PC-9 (cell line): ENCODE results near the gene CGB3. TPM values are rescaled to one million over a fixed set of nuclear protein-coding genes. Genes with fewer than 3 reads are reported as not detected.
"Not testable (repeated sequence)": the region's sequence is repeated elsewhere in the genome, so short reads cannot be mapped to it uniquely, and the experiment has no call there.

Experiments
- BruUV-seq: library from RNA; stranded (reverse); fragments of 400-500 nt; replicated peaks from 2 replicates; lab custom pipeline; 2021; lab: Mats Ljungman, UMichigan
- CTCF ChIA-PET: fragments of 300-600 bp; sonication (Branson Sonifier 250); formaldehyde crosslinking; loops from one replicate; lab custom pipeline; 2022; ENCODE audit warnings: antibody characterized with exemption; lab: Charles Lee
- POLR2A ChIA-PET: fragments of 300-600 bp; sonication (Branson Sonifier 250); formaldehyde crosslinking; loops from one replicate; lab custom pipeline; 2022; ENCODE audit warnings: antibody characterized with exemption; ENCODE audit not compliant: unreplicated experiment; lab: Charles Lee
- DNase-seq, 2 experiments: peaks; one replicate each; pipeline versions ENCODE4 v3.0.0 to v3.0.0-alpha.2; 2015 to 2022; ENCODE audit warnings: mixed read lengths in 1 of 2
- H2AFZ ChIP-seq: fragments of 200-600 bp; sonication (generic); 2 replicates; pipeline ENCODE4 v1.8.1; 2017; ENCODE audit warnings: antibody characterized with exemption
- H3F3A ChIP-seq: fragments of 200-600 bp; sonication (generic); 2 replicates; pipeline ENCODE4 v1.8.1; 2017; ENCODE audit warnings: antibody characterized with exemption, mild to moderate bottlenecking, low read depth; ENCODE audit not compliant: insufficient read depth
- H3K27ac ChIP-seq: fragments of 200-600 bp; sonication (generic); 2 replicates; pipeline ENCODE4 v1.6.1; 2016; ENCODE audit warnings: mixed run types
- H3K27me3 ChIP-seq: fragments of 200-600 bp; sonication (generic); 2 replicates; pipeline ENCODE4 v1.6.1; 2016; ENCODE audit warnings: low read depth, mixed run types; ENCODE audit not compliant: insufficient read depth
- H3K36me3 ChIP-seq: fragments of 200-600 bp; sonication (generic); 2 replicates; pipeline ENCODE4 v1.6.1; 2016; ENCODE audit warnings: low read depth, mixed run types
- H3K4me1 ChIP-seq: fragments of 200-600 bp; sonication (generic); replicated peaks from 2 replicates; pipeline ENCODE4 v1.6.1; 2016; ENCODE audit warnings: mixed run types; ENCODE audit not compliant: insufficient read depth
- H3K4me2 ChIP-seq: fragments of 200-600 bp; sonication (generic); 2 replicates; pipeline ENCODE4 v1.6.1; 2017; ENCODE audit warnings: mixed run types
- H3K4me3 ChIP-seq: fragments of 200-600 bp; sonication (generic); 2 replicates; pipeline ENCODE4 v1.6.1; 2016; ENCODE audit warnings: mixed run types
- H3K79me2 ChIP-seq: fragments of 200-600 bp; sonication (generic); 2 replicates; pipeline ENCODE4 v1.6.1; 2017; ENCODE audit warnings: low read depth, mixed run types
- H3K9me2 ChIP-seq: fragments of 200-600 bp; sonication (generic); 2 replicates; pipeline ENCODE4 v1.8.1; 2017; ENCODE audit warnings: mild to moderate bottlenecking; ENCODE audit not compliant: insufficient read depth
- H3K9me3 ChIP-seq: fragments of 200-600 bp; sonication (generic); 2 replicates; pipeline ENCODE4 v1.8.1; 2016; ENCODE audit warnings: low read depth; ENCODE audit not compliant: insufficient read depth
- H4K20me1 ChIP-seq: fragments of 200-600 bp; sonication (generic); 2 replicates; pipeline ENCODE4 v1.8.1; 2017; ENCODE audit not compliant: insufficient read depth
- CTCF ChIP-seq: fragments of 200-600 bp; sonication (generic); conservative IDR thresholded peaks from 2 replicates; pipeline ENCODE4 v1.6.1; 2017; ENCODE audit warnings: mixed run types, antibody characterized with exemption, mild to moderate bottlenecking, moderate library complexity
- EZH2 ChIP-seq: fragments of 200-600 bp; sonication (generic); IDR thresholded peaks from 2 replicates; pipeline ENCODE4 v1.8.0; 2017; ENCODE audit warnings: antibody characterized with exemption, low read depth
- intact Hi-C: fragments of 100-400 bp; cut with micrococcal nuclease; formaldehyde crosslinking; loops from one replicate; pipeline ENCODE4 v1.10.0; 2022; ENCODE audit not compliant: unreplicated experiment
- total RNA-seq: library from RNA; stranded (reverse); gene quantifications from 2 replicates; pipeline ENCODE4 v1.2.3, GENCODE V29; 2021

CGB3 gene
- total RNA-seq, 1 experiment from 2014 or later, result not detected

DNA sequence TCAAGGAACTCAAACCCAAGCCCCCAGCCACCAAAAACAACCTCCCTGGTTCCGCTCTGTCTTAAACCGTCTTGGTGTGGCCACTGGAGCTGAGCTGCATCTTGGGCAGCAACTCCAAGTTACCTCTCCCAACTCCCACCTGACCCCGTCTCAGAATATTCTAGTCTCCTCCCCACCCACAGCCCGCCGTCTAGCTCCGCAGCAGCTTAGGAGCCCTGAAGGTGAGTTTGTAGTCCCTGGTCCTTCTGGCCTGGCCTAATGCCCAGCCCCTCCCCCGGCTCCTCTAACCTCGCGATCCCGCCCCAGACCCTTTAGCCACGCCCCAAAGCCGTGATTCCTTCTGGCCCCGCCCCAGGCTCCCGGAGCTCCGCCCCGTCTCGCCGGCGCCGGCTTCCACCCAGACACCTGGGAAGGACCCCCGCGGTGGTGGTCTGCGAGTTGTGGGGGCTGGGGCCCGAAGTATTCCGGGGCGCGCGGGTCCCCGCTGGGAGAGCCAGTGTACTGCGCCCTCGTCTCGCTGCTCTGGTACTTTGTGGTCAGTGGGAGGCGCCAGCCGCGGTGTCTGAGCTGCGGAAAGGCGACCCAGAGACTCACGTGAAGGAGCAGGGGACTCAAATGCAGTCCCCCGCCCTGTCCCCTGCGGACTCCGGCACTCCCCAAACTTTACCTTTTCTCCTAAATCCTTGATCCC lies 4.7 kb downstream of the CGB3 start:
- H3K4me3 ChIP-seq, result peak overlapping the region; percentile 48; the same call in 1 of the 2 replicates
- no peaks in the 10 kb centered on the region for H4K20me1 ChIP-seq
- H3K27ac ChIP-seq, result no peak overlapping the region
- peaks cover 29% of the 10 kb centered on the region for H3F3A ChIP-seq
- H3K9me3 ChIP-seq, result no peaks in the 10 kb centered on the region
- H3K36me3 ChIP-seq, result peaks cover 7% of the 10 kb centered on the region; the same call in 1 of the 2 replicates
- ChIA-PET POLR2A (interaction anchor here (0.5 to 1.1 kb wide), 6 partner anchors 56 to 657 kb away, joined by 3 to 10 read pairs (median 5); partner anchors contain the start of gene IZUMO1), CTCF (interaction anchor here (0.6 to 1.4 kb wide), 3 partner anchors 54 to 457 kb away, joined by 3 to 11 read pairs (median 6); partner anchors contain the start of gene ALDH16A1)
- H3K27me3 ChIP-seq, result no peaks in the 10 kb centered on the region
- intact Hi-C loops, result loop anchor here (5.0 kb wide), 1 partner anchor 38 kb away; the partner anchor contains the start of gene CGB7
- BruUV-seq, result TSS peak; percentile 20
- TF ChIP-seq EZH2 (no peak), CTCF (no peak; the same call in 1 of the 2 replicates)
- H2AFZ ChIP-seq, result peak overlapping the region; percentile 30; the same call in 1 of the 2 replicates
- peak overlapping the region; percentile 81 for H3K4me2 ChIP-seq
- DNase-seq, result peak; percentile 64 to 89
- H3K9me2 ChIP-seq, result no peaks in the 10 kb centered on the region
- H3K4me1 ChIP-seq, result peaks cover 9% of the 10 kb centered on the region; the same call in 1 of the 2 replicates
- no peaks in the 10 kb centered on the region for H3K79me2 ChIP-seq

- H3K9me2 ChIP-seq, H3K36me3 ChIP-seq, H3K4me1 ChIP-seq, H3K9me3 ChIP-seq, H3K79me2 ChIP-seq, H3K27ac ChIP-seq, H4K20me1 ChIP-seq, H3K27me3 ChIP-seq: not testable (repeated sequence)
- Histone ChIP-seq H3K4me2 (peak overlapping the region; percentile 81), H3K4me3 (peak overlapping the region; percentile 48; the same call in 1 of the 2 replicates), H2AFZ (0 out of 2 replicates have a peak overlapping the region, but pooled peaks have one; percentile 30), H3F3A (peaks cover 29% of the 10 kb centered on the region)
- ChIA-PET POLR2A (interaction anchor here (0.5 to 1.1 kb wide), 4 partner anchors 25 to 658 kb away, joined by 3 to 10 read pairs (median 8); partner anchors contain the start of genes IZUMO1 and RUVBL2), CTCF (interaction anchor here (0.6 to 1.4 kb wide), 3 partner anchors 23 to 55 kb away, joined by 3 to 11 read pairs (median 8); no protein-coding TSS in a partner anchor)
- BruUV-seq, result TSS peak; percentile 84
- intact Hi-C loops, result loop anchor here (5.0 kb wide), 1 partner anchor 39 kb away; the partner anchor contains the start of gene CGB7
- peak in 1 of 2 experiments; percentile 36 for DNase-seq
Measured at GRCh38 chr19:49018388-49019241, 5.5 kb downstream of the CGB3 start.

DNA sequence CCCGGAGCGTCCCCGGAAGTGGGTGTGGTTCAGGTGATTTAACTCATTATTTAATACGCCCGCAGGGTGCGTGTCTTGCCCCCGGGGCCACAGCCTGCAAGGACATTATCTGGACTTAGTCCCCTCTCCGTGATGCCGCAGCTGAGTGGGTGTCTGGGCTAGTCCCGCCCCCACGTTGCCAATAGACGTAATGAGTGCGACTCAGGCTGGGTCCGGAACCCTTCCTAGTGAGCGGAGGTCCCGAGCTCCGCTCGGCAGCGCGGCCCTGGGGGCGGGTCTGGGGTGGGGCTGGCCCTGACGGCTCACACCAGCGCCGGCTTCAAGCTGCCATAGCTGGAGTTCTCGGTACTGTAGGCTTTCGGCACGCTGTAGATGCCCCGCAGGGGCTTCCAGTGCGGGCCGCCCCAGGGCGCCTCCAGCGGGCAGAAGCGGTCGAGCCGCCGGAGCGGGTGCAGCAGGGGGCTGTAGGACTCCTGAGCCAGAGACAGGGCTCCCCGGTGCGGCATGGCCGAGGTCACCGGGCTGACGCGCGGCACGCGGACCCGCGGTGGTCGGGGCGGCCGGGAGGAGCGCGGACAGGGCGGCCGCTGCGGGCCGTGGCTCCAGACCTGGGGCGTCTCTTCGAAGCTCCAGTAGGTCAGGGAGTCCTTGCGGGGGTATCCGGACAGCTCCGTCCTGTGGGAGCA lies 6.3 kb downstream of the CGB3 start:
- H3K4me2 ChIP-seq, result peak overlapping the region; percentile 81
- H3F3A ChIP-seq, result peaks cover 36% of the 10 kb centered on the region
- no peaks in the 10 kb centered on the region for H3K79me2 ChIP-seq
- H4K20me1 ChIP-seq, result no peaks in the 10 kb centered on the region
- H3K27ac ChIP-seq, result no peak overlapping the region
- peaks cover 7% of the 10 kb centered on the region; the same call in 1 of the 2 replicates for H3K36me3 ChIP-seq
- no peaks in the 10 kb centered on the region for H3K27me3 ChIP-seq
- TF ChIP-seq CTCF, result peak; percentile 57; the same call in 1 of the 2 replicates
- no peak for TF ChIP-seq EZH2
- CTCF ChIA-PET, result interaction anchor here (0.6 to 1.1 kb wide), 4 partner anchors 23 to 80 kb away, joined by 3 to 8 read pairs (median 4); partner anchors contain the start of genes GYS1 and RUVBL2
- no peaks in the 10 kb centered on the region for H3K9me2 ChIP-seq
- peak in 1 of 2 experiments; percentile 55 for DNase-seq
- H3K4me3 ChIP-seq, result peak overlapping the region; percentile 48; the same call in 1 of the 2 replicates
- no TSS peak for BruUV-seq
- no peaks in the 10 kb centered on the region for H3K9me3 ChIP-seq
- peaks cover 9% of the 10 kb centered on the region; the same call in 1 of the 2 replicates for H3K4me1 ChIP-seq
- intact Hi-C loops, result loop anchor here (5.0 kb wide), 1 partner anchor 39 kb away; the partner anchor contains the start of gene CGB7
- 0 out of 2 replicates have a peak overlapping the region, but pooled peaks have one; percentile 17 for H2AFZ ChIP-seq
- POLR2A ChIA-PET, result interaction anchor here (0.6 to 0.7 kb wide), 2 partner anchors 24 to 56 kb away, joined by 4 to 10 read pairs; partner anchors contain the start of gene RUVBL2
